ENCODE measurements around the gene GAB1.

Gene GAB1

DNA sequence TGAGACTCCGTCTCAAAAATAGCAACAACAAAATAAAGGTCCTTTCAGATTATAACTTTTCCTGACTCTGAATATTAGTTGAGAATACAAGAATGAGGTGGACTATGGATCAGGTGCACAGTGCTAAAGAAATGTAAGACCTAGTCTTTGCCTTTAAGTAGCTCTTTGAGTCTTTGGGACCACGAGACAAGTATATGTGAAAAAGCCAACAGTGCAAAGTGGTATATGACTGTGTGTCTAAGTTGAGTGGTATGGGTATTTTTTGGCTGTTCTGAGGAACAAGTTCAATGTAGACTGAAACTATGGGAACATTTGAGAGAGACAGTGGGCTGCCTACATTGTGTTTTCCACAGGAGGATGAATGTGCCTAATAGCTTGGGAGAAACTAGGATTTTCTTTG, 2.8 kb downstream of the GAB1 start:
- H3K9ac ChIP-seq (ENCODE audit: low read length) = no peak overlapping the region
- H3K9me2 ChIP-seq (replicated peaks; ENCODE audit: insufficient read depth, low read length) = no peaks in the 10 kb centered on the region
- H3F3A ChIP-seq (ENCODE audit: insufficient read depth) = no peaks in the 10 kb centered on the region
- no peak overlapping the region for H3K27ac ChIP-seq (ENCODE audit: low read depth, low read length)
- no peaks in the 10 kb centered on the region for H3K27me3 ChIP-seq (ENCODE audit: low read length)
- no peak overlapping the region for H3K4me2 ChIP-seq (ENCODE audit: low read depth, low read length, poor library complexity, severe bottlenecking)
- H3K9me3 ChIP-seq (ENCODE audit: insufficient read depth, low read length) = no peaks in the 10 kb centered on the region
- H4K20me1 ChIP-seq (ENCODE audit: low read depth, low read length) = no peaks in the 10 kb centered on the region
- no peak overlapping the region for H2AFZ ChIP-seq (ENCODE audit: low read depth, low read length, severe bottlenecking)
- no peak overlapping the region for H3K4me3 ChIP-seq (ENCODE audit: insufficient read depth, low read length, poor library complexity, severe bottlenecking)
- TF ChIP-seq CTCF (IDR thresholded peaks at IDR 0.05; ENCODE audit: insufficient read depth, low read length, poor library complexity, severe bottlenecking) (no peak), EZH2phosphoT487 (conservative IDR thresholded peaks at IDR 0.05; ENCODE audit: low read length) (no peak)
- H3K79me2 ChIP-seq (ENCODE audit: insufficient read depth, low read length) = no peaks in the 10 kb centered on the region
- H3K36me3 ChIP-seq (ENCODE audit: low read length) = no peaks in the 10 kb centered on the region

DNA sequence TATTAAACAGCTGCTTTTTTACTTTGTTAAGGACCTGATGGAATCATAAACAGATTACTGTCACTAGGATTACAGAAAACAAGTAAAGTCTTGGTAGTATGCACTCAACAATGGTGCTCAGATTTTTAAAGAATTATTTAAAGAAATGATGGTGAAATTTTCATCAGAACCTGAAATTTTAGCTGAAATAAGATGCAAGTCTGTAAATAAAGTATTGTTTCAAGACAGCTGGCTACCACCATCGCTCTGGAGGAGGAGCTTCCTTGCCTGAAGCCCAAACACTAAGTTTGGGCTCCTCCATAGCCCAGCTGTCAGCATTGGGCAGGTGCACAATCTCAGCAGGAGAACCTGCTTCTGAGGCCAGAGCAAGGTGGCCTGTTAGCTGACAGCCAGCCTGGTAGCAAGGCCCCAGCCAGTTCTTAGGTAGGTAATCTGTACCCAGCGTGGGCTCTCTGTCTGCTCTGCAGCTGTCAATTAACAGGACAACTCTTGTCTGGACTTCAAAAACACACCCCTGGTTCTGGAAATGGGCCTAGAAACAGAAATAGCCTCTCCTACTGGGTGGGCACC, 4.6 kb downstream of the GAB1 start:
- H3K4me3 ChIP-seq (ENCODE audit: insufficient read depth, low read length, poor library complexity, severe bottlenecking) = no peak overlapping the region
- H3K4me2 ChIP-seq (ENCODE audit: low read depth, low read length, poor library complexity, severe bottlenecking) = no peak overlapping the region
- H3K9me2 ChIP-seq (replicated peaks; ENCODE audit: insufficient read depth, low read length) = no peaks in the 10 kb centered on the region
- no peak for TF ChIP-seq CTCF (IDR thresholded peaks at IDR 0.05; ENCODE audit: insufficient read depth, low read length, poor library complexity, severe bottlenecking)
- no peak for TF ChIP-seq EZH2phosphoT487 (conservative IDR thresholded peaks at IDR 0.05; ENCODE audit: low read length)
- H3F3A ChIP-seq (ENCODE audit: insufficient read depth) = no peaks in the 10 kb centered on the region
- H2AFZ ChIP-seq (ENCODE audit: low read depth, low read length, severe bottlenecking) = no peak overlapping the region
- no peaks in the 10 kb centered on the region for H3K27me3 ChIP-seq (ENCODE audit: low read length)
- no peaks in the 10 kb centered on the region for H3K9me3 ChIP-seq (ENCODE audit: insufficient read depth, low read length)
- H4K20me1 ChIP-seq (ENCODE audit: low read depth, low read length) = no peaks in the 10 kb centered on the region
- H3K9ac ChIP-seq (ENCODE audit: low read length) = no peak overlapping the region
- H3K36me3 ChIP-seq (ENCODE audit: low read length) = no peaks in the 10 kb centered on the region
- H3K27ac ChIP-seq (ENCODE audit: low read depth, low read length) = no peak overlapping the region
- no peaks in the 10 kb centered on the region for H3K79me2 ChIP-seq (ENCODE audit: insufficient read depth, low read length)

DNA sequence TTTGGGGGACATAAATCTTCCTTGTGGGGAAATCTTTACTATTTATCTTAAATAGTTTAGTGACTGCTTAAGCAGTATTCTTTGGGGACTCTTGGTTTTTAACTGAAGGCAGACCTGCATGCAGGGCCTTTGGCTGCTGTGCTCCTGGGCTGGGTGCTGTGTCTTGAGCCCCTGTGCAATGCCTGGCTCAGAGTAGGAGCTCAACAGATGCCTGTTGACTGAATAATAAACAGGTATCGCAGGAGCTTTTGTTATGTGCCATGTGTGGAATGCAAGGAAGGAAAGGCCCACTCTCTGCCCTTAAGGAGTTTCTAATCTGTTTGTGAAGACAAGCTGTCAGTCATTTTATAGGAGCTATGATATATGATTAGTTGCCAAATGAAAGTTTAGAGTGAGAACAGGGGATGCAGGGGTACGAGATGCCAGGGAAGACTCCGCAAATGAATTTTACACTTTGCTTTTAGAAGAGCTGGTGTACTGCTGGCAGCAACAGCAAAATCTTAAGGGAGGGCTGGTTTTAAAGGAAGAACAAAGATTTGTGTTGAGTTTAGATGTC, 6.7 kb downstream of the GAB1 start:
- no peaks in the 10 kb centered on the region for H3F3A ChIP-seq (ENCODE audit: insufficient read depth)
- H4K20me1 ChIP-seq (ENCODE audit: low read depth, low read length) = no peaks in the 10 kb centered on the region
- no peak overlapping the region for H3K27ac ChIP-seq (ENCODE audit: low read depth, low read length)
- no peak overlapping the region for H3K4me3 ChIP-seq (ENCODE audit: insufficient read depth, low read length, poor library complexity, severe bottlenecking)
- H3K9me3 ChIP-seq (ENCODE audit: insufficient read depth, low read length) = no peaks in the 10 kb centered on the region
- no peak overlapping the region for H3K4me2 ChIP-seq (ENCODE audit: low read depth, low read length, poor library complexity, severe bottlenecking)
- H3K9ac ChIP-seq (ENCODE audit: low read length) = no peak overlapping the region
- H2AFZ ChIP-seq (ENCODE audit: low read depth, low read length, severe bottlenecking) = no peak overlapping the region
- no peaks in the 10 kb centered on the region for H3K79me2 ChIP-seq (ENCODE audit: insufficient read depth, low read length)
- TF ChIP-seq CTCF (IDR thresholded peaks at IDR 0.05; ENCODE audit: insufficient read depth, low read length, poor library complexity, severe bottlenecking) (no peak), EZH2phosphoT487 (conservative IDR thresholded peaks at IDR 0.05; ENCODE audit: low read length) (no peak)
- no peaks in the 10 kb centered on the region for H3K9me2 ChIP-seq (replicated peaks; ENCODE audit: insufficient read depth, low read length)
- H3K27me3 ChIP-seq (ENCODE audit: low read length) = no peaks in the 10 kb centered on the region
- no peaks in the 10 kb centered on the region for H3K36me3 ChIP-seq (ENCODE audit: low read length)

All from SU-DHL-6 (cell line).